Measurements from ENCODE around the gene NUP214. TPM values are rescaled to one million over a fixed set of nuclear protein-coding genes. Genes with fewer than 3 reads are reported as not detected.
A peak's percentile ranks its signal among the peaks of the same experiment; 100 is the strongest.

The NUP214 gene
- 10 to 100 TPM; 47.2 to 58.4 TPM for total RNA-seq
- polyA plus RNA-seq (ENCODE audit: insufficient read length in 6 of 6): 10 to 100 TPM; 43.8 to 49.6 (median 46.5) TPM
- long read RNA-seq, donor 1, partial matches to known transcripts: 11 of 11 reads
- long read RNA-seq, donor 1, other reads (novel, unspliced or antisense): 0 of 11 reads
- long read RNA-seq, donor 2, partial matches to known transcripts: 22 of 22 reads
- long read RNA-seq, donor 2, other reads (novel, unspliced or antisense): 0 of 22 reads
- long read RNA-seq, donor 3: 0 reads
- long read RNA-seq, donor 4, partial matches to known transcripts: 6 of 6 reads
- long read RNA-seq, donor 4, other reads (novel, unspliced or antisense): 0 of 6 reads
- long read RNA-seq, donor 5: 0 reads
- long read RNA-seq, donor 6: 0 reads
- long read RNA-seq, donor 7: 0 reads
- long read RNA-seq, donor 8, partial matches to known transcripts: 18 of 18 reads
- long read RNA-seq, donor 8, other reads (novel, unspliced or antisense): 0 of 18 reads
- long read RNA-seq, donor 9: 0 reads
- long read RNA-seq, donor 10, partial matches to known transcripts: 14 of 15 reads
- long read RNA-seq, donor 10, other reads (novel, unspliced or antisense): 1 of 15 reads
- long read RNA-seq, donor 11, partial matches to known transcripts: 5 of 5 reads
- long read RNA-seq, donor 11, other reads (novel, unspliced or antisense): 0 of 5 reads
- long read RNA-seq, donor 12, partial matches to known transcripts: 5 of 5 reads
- long read RNA-seq, donor 12, other reads (novel, unspliced or antisense): 0 of 5 reads

DNA sequence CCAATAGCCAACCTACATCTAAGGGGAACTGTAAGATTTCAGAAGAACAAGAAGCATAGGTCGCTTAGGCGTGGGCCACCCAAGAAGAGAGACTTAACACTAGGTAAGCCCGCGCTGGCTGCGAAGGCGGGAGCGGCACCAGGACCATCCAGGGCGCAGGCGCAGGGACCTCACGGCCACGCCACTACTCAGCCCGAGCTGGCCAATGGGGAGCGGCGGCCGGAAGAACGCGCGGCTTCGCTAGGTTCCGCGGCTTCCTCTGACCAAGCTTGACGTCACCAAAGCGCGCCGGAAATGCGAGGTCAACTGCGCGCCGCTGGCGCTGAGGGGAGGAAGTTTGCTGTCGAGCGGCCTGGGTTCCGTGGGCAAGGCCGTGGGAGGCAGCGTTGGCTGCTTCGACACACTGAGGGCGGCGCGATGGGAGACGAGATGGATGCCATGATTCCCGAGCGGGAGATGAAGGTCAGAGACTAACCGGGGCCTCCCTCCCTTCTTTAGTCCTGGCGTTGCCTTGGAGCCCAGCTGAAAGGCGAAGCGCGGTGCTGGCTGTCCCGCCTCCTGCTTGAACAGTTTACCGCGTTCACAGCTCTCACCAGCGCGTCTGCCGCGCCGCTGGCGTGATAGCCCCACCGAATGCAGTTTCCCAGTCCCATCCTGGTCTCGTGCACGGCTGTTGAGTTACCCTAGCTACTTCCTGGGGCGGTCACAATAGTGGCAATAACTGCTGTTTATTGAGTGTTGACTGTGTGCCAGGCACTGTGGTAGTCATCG is at the start of gene NUP214:
Gene NUP214 (plus strand): TSS at position 299 of the 771 bp plus-strand sequence. CDS start 119 bp downstream, at position 418.
- Histone ChIP-seq H3K36me3 (peaks cover 0 to 32% of the 10 kb centered on the region in 2 donors), H3K27me3 (no peaks in the 10 kb centered on the region), H3K9me3 (no peaks in the 10 kb centered on the region), H3K4me3 (peak within 1 kb of the TSS; percentile 91 to 97), H3K4me1 (peaks cover 12 to 18% of the 10 kb centered on the region in 2 donors), H3K27ac (peak within 1 kb of the TSS; percentile 57 to 90)
- intact Hi-C loops (cut with DNase I): no loop called here
- ATAC-seq (peak; percentile 99), DNase-seq (peak; percentile 99 to 100 (median 99))
- no peak for TF ChIP-seq CTCF (IDR thresholded peaks at IDR 0.05)

- no peak for TF ChIP-seq CTCF (IDR thresholded peaks at IDR 0.05)
- Histone ChIP-seq H3K4me1 (no peaks in the 10 kb centered on the region), H3K27me3 (peaks cover 0 to 9% of the 10 kb centered on the region in 2 donors), H3K4me3 (no peak overlapping the region), H3K27ac (no peak overlapping the region), H3K36me3 (no peaks in the 10 kb centered on the region), H3K9me3 (no peaks in the 10 kb centered on the region)
- no peak for DNase-seq
- intact Hi-C loops (cut with DNase I): no loop called here
- ATAC-seq: no peak
Observed at GRCh38 chr9:131076347-131077195, 48.8 kb upstream of the NUP214 start.

DNA sequence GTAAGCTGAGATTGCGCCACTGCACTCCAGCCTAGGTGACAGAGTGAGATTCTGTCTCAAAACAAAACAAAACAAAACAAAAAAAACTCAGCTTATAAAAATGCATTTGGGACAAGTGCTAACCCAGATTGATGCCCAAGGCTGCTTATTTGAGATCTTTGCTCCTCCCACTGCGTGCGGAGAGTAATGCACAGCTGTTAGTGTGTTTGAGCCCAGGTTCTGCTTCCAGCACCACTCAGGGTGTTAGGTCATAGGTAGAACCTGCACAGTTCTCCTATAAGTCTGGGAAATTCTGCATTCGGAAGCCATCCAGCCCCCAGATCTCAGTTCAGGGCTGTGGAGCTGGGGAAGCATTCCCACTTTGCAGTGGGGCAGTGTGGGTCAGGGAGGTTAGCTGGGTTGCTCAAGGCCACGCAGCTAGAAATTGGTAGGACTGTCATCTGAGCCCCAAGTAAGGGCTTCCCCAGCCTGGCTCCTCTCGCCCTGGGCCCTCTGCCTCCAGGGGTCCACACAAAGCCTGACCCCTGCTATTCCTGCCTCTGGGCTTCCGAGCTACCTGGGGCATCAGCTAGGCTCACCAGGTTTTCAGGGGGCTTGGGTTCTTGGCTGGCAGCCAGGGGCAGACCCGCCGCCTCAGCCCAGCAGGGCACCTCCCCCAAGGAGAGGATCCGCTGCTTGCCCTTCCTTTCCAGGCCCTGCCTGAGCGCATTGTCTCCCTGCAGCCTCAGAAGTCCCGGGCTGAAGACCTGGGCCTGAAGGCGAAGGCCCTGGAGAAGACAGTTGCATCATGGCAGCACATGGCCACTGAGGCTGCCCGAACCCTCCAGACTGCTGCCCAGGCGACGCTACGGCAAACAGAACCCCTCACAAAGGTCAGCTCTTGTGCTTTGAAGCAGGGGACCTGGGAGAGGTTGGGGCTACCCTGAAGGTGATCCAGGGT is 46.7 kb upstream of the NUP214 start:
- Histone ChIP-seq H3K27me3 (no peaks in the 10 kb centered on the region), H3K36me3 (no peaks in the 10 kb centered on the region), H3K9me3 (no peaks in the 10 kb centered on the region), H3K4me3 (no peak overlapping the region), H3K4me1 (no peaks in the 10 kb centered on the region), H3K27ac (no peak overlapping the region)
- intact Hi-C loops (cut with DNase I): no loop called here
- no peak for TF ChIP-seq CTCF (IDR thresholded peaks at IDR 0.05)
- DNase-seq (no peak), ATAC-seq (no peak)

- no peak for DNase-seq
- intact Hi-C loops (cut with DNase I): no loop called here
Observed at GRCh38 chr9:131080589-131080988, 44.8 kb upstream of the NUP214 start.

More at GRCh38 chr9:131080589-131080988, 44.8 kb upstream of the NUP214 start:
- Histone ChIP-seq H3K36me3 (no peaks in the 10 kb centered on the region), H3K27ac (no peak overlapping the region), H3K27me3 (no peaks in the 10 kb centered on the region), H3K4me1 (no peaks in the 10 kb centered on the region), H3K9me3 (no peaks in the 10 kb centered on the region), H3K4me3 (no peak overlapping the region)
- no peak for TF ChIP-seq CTCF (IDR thresholded peaks at IDR 0.05)
- no peak for ATAC-seq
